Measurements from ENCODE around the gene ARMH2.
"Not testable (repeated sequence)": the region's sequence is repeated elsewhere in the genome, so short reads cannot be mapped to it uniquely, and the experiment has no call there.

ARMH2 gene

DNA sequence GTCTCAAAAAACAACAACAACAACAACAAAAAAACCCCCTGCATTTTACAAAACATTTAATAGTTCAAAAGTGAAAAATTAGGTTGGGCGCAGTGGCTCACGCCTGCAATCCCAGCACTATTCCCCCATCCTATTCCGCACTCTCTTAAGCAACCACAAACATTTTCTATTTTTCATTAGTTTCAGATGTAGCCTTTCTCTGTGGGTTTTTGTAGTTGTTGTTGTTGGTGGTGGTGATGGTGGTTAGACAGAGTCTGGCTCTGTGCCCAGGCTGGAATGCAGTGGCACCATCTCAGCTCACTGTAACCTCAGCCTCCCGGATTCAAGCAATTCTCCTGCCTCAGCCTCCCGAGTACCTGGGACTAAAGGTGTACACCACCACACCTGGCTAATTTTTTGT is 30.4 kb downstream of the ARMH2 start:
- Histone ChIP-seq H3K4me3 (no peak overlapping the region), H3K27ac (no peak overlapping the region)

DNA sequence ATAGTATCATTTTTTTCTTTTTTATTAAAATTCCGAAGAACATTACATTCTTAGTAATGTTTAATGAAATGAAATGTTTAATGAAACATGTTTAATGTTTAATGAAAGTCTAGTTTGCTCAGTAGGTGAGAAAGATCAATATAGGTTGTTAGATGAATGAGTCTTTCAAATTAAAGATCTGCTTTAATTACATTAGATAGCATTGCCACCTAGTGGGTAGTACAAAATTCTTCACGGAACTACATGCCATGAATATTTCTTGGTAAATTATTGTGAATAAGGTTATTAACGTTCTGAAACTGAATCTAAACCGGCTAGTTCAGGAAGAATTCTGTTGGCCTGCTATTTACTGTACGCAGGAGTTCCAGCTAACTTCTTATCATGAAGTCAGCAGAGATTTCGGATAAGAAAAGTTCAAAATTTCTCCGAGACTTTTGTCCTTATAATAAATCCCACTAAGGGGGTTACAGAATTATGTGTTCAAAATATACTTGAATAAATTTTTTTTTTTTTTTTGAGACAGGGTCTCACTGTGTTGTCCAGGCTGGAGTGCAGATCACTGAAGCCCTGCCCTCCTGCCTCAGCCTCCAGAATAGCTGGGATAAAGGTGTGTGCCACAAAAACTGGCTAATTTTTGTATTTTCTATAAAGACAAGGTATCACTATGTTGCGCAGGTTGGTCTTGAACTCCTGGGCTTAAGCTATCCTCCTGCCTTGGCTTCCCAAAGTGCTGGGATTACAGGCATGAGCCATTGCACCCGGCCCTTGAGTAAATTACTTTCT is 31.8 kb downstream of the ARMH2 start:
- no peak overlapping the region for H3K27ac ChIP-seq

DNA sequence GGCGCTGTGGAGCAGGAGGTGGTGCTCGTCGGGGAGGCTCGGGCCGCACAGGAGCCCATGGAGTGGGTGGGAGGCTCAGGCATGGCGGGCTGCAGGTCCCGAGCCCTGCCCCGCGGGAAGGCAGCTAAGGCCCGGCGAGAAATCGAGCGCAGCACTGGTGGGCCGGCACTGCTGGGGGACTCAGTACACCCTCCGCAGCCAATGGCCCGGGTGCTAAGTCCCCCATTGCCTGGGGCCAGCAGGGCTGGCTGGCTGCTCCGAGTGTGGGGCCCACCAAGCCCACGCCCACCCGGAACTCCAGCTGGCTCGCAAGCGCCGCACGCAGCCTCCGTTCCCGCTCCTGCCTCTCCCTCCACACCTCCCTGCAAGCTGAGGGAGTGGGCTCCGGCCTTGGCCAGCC is 32.7 kb downstream of the ARMH2 start:
- not testable (repeated sequence) for H3K4me3 ChIP-seq, H3K27ac ChIP-seq

More for the DNA sequence above, 31.8 kb downstream of the ARMH2 start:
- no peak overlapping the region for H3K4me3 ChIP-seq

DNA sequence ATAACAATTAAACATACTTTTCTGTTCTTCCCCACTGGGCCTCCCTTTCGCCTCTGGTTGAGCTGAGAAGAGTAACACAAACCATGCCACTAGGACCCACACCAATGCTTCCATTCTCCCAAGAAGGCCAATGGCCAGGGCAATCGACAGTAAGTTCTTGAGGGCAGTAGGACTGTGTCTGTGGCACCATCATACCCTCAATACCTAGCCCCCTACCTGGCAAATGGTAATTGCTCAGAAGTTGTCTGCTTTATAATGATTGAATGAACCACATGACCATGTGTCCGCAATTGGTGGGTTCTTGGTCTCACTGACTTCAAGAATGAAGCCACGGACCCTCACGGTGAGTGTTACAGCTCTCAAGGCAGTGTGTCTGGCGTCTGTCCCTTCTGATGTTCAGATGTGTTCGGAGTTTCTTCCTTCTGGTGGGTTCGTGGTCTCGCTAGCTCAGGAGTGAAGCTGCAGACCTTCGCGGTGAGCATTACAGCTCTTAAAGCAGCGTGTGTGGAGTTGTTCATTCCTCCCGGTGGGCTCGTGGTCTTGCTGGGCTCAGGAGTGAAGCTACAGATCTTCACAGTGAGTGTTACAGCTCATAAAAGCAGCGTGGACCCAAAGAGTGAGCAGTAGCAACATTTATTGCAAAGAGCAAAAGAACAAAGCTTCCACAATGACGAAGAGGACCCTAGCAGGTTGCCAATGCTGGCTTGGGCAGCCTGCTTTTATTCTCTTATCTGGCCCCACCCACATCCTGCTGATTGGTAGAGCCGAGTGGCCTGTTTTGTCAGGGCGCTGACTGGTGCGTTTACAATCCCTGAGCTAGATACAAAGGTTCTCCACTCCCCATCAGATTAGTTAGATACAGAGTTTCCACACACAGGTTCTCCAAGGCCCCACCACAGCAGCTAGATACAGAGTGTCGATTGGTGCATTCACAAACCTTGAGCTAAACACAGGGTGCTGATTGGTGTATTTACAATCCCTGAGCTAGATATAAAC is 33.6 kb downstream of the ARMH2 start:
- H3K27ac ChIP-seq, H3K4me3 ChIP-seq: not testable (repeated sequence)

DNA sequence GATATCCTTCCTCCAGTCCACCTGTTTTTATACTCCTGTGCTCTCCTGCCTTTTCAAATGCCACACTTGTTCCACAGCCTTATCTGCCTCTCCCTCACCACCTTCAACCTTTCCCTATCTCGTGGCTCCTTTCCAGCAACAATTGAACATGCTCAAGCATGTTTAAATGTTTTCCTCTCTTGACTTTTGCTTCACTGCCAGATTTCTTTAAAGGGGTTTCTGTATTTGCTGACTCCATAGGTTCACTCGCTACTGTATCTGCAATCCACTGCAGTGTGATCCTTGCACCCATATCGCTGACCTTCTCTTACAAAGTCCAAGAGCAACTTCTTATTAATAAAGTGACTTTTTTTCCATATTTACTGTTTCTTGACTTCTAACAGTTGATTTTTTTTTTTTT is 35.1 kb downstream of the ARMH2 start:
- H3K4me3 ChIP-seq, result no peak overlapping the region
- no peak overlapping the region for H3K27ac ChIP-seq

DNA sequence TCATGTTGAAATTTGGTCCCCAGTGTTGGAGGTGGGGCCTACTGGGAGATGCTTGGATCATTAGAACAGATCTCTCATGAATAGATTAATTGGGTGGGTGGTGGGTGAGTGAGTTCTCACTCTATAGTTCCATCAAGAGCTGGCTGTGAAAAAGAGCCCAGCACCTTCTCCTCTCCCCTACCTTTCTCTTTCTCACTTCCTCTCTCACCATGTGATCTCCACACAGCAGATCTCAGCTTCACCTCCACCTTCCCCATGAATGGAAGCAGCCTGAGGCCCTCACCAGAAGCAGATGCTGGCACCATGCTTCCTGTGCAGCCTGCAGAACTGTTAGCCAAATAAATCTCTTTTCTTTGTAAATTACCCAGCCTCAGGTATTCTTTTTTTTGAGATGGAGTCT is 36.9 kb downstream of the ARMH2 start:
- Histone ChIP-seq H3K27ac (no peak overlapping the region), H3K4me3 (no peak overlapping the region)

DNA sequence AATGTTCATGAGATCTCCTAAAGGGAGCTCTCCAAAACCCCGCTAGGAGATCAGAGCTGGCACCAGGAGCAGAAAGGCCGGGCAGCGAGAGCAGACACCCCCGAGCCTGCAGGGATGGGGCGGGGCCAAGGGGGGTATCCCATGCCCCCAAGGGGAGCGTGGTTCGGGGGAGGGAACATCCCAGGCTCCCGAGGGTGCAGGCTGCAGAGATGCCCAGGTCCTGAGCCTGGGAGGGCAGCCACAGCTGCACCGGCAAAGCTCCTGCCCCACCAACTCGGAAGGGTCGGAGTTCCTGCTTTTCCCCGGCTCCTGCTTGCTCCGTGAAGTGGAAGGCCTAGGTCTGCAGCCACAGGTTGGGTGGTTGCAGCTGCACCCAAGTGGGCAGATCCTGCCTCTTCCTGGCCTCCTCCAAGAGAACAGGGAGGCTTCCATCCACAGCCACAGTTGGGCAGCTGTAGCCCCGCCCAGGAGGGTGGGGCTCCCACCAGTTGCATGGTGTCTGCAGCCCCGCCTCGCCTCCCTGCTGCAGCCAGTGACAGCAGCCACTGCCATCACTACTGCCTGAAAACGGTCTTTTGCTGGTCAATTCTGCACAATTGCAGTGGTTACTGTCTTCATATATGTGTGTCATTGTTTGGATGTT is 37.4 kb downstream of the ARMH2 start:
- Histone ChIP-seq H3K27ac (no peak overlapping the region), H3K4me3 (no peak overlapping the region)

DNA sequence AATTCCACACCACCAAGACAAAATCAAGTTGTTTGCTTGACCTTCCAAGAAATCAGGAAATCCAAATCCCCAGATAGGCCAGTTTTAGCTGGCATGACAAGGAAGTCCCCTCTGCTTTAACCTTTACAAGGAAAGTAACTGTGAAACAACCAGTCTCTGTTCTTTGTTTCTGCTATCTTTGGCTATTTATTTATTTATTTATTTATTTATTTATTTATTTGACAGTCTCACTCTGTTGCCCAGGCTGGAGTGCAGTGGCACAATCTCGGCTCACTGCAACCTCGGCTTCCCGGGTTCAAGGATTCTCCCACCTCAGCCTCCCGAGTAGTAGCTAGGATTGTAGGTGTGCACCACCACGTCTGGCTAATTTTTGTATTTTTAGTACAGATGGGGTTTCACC is 38.5 kb downstream of the ARMH2 start:
- Histone ChIP-seq H3K4me3 (no peak overlapping the region), H3K27ac (no peak overlapping the region)

DNA sequence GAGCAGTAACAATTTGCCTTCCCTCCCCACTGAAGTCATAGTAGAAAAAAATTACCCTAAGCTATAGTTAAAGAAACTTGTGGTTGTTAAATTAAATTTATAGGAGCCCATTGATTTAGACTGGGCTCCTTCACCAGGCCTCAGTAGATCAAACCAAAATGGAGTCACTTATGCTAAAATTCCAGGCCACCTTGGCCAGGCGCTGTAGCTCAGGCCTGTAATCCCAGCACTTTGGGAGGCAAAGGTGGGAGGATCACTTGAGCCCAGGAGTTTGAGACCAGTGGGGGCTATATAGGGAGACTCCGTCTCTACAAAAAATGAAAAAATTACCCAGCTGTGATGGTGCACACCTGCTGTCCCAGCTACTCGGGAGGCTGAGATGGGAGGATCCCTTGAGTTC is 39.0 kb downstream of the ARMH2 start:
- no peak overlapping the region for H3K27ac ChIP-seq
- no peak overlapping the region for H3K4me3 ChIP-seq

DNA sequence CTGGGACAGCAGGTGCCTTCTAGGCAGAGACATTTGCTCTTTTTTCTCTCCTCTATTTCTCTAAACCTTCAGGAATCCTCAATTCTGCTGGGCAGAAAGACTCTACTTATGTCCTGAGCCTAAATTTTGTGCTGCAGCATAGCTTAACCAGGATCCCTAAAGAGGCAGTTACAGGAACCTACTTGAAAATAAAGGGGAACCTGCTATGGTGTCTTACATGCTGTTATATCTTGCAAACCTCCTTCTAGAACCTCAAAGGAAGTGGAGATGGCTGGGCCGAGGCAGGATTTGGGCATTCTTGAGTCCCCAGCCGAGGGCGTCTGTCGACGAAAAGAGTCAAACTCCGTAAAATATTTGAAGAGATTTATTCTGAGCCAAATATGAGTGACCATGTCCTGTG is 41.1 kb downstream of the ARMH2 start:
- Histone ChIP-seq H3K4me3 (no peak overlapping the region), H3K27ac (peak overlapping the region in 1 of 21 experiments; percentile 26)

DNA sequence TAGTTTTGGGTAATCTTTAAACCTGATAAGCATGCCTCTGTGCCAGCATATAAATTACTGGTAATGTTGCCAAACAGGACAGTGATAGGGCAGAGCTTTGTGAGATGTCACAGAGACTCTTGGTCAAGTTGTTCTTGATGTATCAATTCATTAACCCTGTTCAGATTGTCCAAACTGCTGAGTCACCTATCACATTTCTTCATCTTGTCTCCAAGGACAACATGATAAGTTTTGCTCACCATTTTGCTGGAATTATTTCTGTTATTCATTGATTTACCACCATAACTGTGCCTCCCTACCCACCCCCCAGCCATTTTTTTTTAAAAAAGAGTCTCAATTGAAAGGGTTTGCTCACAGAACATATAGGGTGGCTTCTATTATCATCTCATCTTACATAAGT is 43.4 kb downstream of the ARMH2 start:
- Histone ChIP-seq H3K27ac (no peak overlapping the region), H3K4me3 (no peak overlapping the region)

DNA sequence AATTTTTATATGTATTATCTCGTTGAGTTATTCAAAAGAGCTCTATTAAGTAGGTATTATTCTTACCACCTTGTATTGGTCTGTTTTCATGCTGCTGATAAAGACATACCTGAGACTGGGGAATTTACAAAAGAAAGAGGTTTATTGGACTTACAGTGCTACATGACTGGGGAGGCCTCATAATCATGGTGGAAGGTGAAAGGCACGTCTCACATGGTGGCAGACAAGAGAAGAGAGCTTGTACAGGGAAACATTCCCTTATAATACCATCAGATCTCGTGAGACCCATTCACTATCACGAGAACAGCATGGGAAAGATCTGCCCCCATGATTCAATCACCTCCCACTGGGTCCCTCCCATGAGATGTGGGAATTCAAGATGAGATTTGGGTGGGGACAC is 44.3 kb downstream of the ARMH2 start:
- not testable (repeated sequence) for H3K27ac ChIP-seq, H3K4me3 ChIP-seq

DNA sequence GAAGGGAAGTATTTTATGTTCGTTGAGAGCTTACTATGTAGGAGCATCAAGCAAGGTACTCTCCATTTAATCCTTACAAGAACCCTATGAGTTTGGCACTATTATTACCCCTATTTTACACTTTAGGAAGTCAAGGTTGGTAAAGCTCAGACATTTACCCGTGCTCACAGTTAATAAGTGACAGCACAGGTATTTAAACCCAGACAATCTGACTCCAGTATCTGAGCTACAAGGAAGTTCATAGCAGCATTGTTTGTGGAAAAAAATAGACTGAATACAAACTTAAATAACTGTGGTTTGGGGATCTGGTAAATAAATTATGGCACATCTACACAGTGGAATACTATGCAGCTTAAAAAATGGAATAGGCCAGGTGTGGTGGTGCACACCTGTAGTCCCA is 45.2 kb downstream of the ARMH2 start:
- no peak overlapping the region for H3K4me3 ChIP-seq
- no peak overlapping the region for H3K27ac ChIP-seq

DNA sequence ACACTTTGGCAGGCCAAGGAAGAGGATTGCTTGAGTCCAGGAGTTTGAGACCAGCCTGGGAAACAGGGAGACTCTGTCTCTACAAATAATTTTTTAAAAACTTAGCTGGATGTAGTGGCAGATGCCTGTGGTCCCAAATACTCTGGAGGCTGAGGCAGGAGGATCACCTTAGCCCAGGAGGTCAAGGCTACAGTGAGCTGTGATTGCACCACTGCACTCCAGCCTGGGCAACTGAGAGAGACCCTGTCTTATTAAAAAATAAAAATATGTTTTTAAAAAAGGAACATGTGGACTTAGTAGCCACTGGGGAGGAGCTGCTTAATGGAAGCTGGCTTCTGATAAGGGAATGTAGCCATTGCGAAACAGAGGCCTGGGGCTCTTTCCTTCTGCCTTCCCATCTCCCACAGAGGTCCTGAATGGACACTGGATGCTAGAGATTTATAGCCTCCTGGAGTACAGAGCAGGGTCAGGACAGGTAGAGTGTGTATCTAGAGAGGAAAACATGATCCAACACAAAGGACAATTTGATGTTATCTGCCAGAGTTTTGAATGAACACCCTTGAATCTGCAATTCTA is 45.7 kb downstream of the ARMH2 start:
- no peak overlapping the region for H3K27ac ChIP-seq
- no peak overlapping the region for H3K4me3 ChIP-seq

DNA sequence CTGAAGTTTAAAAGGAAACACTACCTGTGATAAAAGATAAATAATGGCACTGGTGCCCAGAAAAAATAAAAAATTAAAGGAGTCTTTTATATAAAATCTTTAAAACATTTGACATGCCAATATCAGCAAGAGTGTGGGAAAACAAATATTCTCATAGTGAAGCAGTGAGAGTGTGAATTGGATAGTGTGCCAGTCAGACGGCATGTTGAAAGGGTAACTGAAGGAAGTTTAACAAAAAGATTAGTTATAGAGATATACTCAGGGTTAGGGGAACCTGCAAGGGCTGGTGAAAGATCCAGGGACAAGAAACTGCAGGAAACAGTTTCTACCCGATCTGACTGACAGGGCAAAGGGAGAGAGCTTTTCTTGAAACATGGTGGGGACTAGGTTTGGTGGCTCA is 46.2 kb downstream of the ARMH2 start:
- Histone ChIP-seq H3K27ac (no peak overlapping the region), H3K4me3 (no peak overlapping the region)

DNA sequence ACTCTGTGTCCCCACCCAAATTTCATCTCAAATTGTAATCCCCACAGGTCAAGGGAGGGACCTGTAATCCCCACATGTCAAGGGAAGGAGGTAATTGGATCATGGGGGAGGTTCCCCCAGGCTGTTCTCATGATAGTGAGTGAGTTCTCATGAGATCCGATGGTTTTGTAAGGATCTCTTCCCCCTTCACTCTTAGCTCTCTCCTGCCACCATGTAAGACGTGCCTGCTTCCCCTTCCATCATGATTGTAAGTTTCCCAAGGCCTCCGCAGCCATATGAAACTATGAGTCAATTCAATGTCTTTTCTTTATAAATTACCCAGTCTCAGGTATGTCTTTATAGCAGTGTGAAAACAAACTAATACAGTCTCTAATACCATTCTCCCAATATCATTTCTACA is 47.8 kb downstream of the ARMH2 start:
- not testable (repeated sequence) for H3K27ac ChIP-seq

DNA sequence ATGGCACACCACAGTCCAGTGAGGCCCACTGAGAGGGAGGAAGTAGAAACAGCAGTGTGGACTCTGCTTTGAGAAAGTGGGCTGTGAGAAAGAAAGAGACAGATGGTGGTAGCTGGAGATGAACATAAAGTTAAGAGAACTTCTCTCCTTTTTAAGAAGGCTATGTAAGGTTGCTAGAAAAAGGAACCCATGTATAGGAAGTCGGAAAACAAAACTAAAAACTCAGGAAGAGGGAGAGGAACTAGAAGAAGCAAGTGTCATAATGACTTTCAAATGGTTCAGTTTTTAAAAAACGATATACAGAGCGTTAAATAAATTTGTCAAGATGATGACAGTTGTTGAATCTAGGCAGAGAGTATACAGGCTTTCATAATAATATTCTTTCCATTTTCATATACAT is 49.4 kb downstream of the ARMH2 start:
- peak overlapping the region in 5 of 21 experiments; percentile 3 to 54 (median 34) for H3K27ac ChIP-seq

More for the DNA sequence above, 47.8 kb downstream of the ARMH2 start:
- not testable (repeated sequence) for H3K4me3 ChIP-seq

More for the DNA sequence above, 49.4 kb downstream of the ARMH2 start:
- no peak overlapping the region for H3K4me3 ChIP-seq
